Body of pancreas (tissue), 4 donors: ENCODE results near the gene RWDD1. TPM values are rescaled to one million over a fixed set of nuclear protein-coding genes. Genes with fewer than 3 reads are reported as not detected.

Experiments
- ATAC-seq: fragments of 150-250 bp; one replicate; pipeline ENCODE4 v1.9.1; 2016
- DNase-seq, 4 donors: peaks; one replicate each; pipeline ENCODE4 v3.0.0-alpha.2; 2019
- H3K27ac ChIP-seq, 4 donors: fragments of 200-600 bp; sonication (generic); 1 replicate in 3 of 4; 2 replicates in 1 of 4; pipeline versions ENCODE4 v1.5.1 to v1.6.1; 2016 to 2019; ENCODE audit warnings: mild to moderate bottlenecking in 1 of 4, mixed read lengths in 1 of 4, moderate library complexity in 1 of 4
- H3K27me3 ChIP-seq, 2 donors: fragments of 200-600 bp; sonication (generic); one replicate each; pipeline ENCODE4 v1.6.0; 2016; ENCODE audit warnings: mild to moderate bottlenecking in 1 of 2
- H3K36me3 ChIP-seq, 2 donors: fragments of 200-600 bp; sonication (generic); replicated peaks in 1 of 2; 2 replicates each; pipeline ENCODE4 v1.5.1; 2016; ENCODE audit warnings: low read depth in 2 of 2; ENCODE audit not compliant: insufficient read depth in 1 of 2
- H3K4me1 ChIP-seq: fragments of 200-600 bp; sonication (generic); one replicate; pipeline ENCODE4 v1.6.0; 2016
- H3K4me3 ChIP-seq, 2 donors: fragments of 200-600 bp; sonication (generic); 1 replicate in 1 of 2; 2 replicates in 1 of 2; pipeline ENCODE4 v1.5.1; 2016 to 2019
- H3K9me3 ChIP-seq, 3 donors: fragments of 200-600 bp; sonication (generic); 1 replicate in 2 of 3; 2 replicates in 1 of 3; pipeline ENCODE4 v1.5.1; 2016
- POLR2A ChIP-seq, 3 donors: fragments of 450-650 bp; IDR thresholded peaks; one replicate each; pipeline ENCODE4 v1.6.1; 2016; ENCODE audit warnings: antibody characterized with exemption in 3 of 3, mild to moderate bottlenecking in 2 of 3
- WGBS, 2 donors: methylation state at CpG; one replicate each; pipeline ENCODE4 v1.1.5; 2017; 5-methylcytosine and 5-hydroxymethylcytosine counted together
- intact Hi-C: fragments of 100-400 bp; cut with DNase I; formaldehyde crosslinking; loops from one replicate; pipeline ENCODE4 v1.15.1; 2023
- total RNA-seq, 2 donors: library from RNA; depleted of rRNA; stranded (reverse); fragments of >200 nt; gene quantifications; one replicate each; pipeline ENCODE4 v1.1.0, GENCODE V29; 2016
- TF ChIP-seq, protein P1 (sequence below), 7 experiments: fragments of 450-650 bp in 4 of 7; fragments of 200-600 bp in 3 of 7; sonication (generic) in 3 of 7; IDR thresholded peaks; one replicate each; pipeline ENCODE4 v1.5.1; 2016 to 2019; ENCODE audit warnings: antibody characterized with exemption in 7 of 7

RWDD1 gene
- total RNA-seq, 2 donors from 2014 or later = 21.4 to 28.0 TPM

- Histone ChIP-seq H3K9me3 (no peaks in the 10 kb centered on the region), H3K4me3 (no peak overlapping the region), H3K27ac (no peak overlapping the region), H3K27me3 (no peaks in the 10 kb centered on the region), H3K4me1 (no peaks in the 10 kb centered on the region), H3K36me3 (no peaks in the 10 kb centered on the region)
- TF ChIP-seq POLR2A (IDR thresholded peaks at IDR 0.05) = no peak
- TF ChIP-seq, protein P1, sequence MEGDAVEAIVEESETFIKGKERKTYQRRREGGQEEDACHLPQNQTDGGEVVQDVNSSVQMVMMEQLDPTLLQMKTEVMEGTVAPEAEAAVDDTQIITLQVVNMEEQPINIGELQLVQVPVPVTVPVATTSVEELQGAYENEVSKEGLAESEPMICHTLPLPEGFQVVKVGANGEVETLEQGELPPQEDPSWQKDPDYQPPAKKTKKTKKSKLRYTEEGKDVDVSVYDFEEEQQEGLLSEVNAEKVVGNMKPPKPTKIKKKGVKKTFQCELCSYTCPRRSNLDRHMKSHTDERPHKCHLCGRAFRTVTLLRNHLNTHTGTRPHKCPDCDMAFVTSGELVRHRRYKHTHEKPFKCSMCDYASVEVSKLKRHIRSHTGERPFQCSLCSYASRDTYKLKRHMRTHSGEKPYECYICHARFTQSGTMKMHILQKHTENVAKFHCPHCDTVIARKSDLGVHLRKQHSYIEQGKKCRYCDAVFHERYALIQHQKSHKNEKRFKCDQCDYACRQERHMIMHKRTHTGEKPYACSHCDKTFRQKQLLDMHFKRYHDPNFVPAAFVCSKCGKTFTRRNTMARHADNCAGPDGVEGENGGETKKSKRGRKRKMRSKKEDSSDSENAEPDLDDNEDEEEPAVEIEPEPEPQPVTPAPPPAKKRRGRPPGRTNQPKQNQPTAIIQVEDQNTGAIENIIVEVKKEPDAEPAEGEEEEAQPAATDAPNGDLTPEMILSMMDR (IDR thresholded peaks at IDR 0.05) = no peak
- intact Hi-C loops = no loop called here
- ATAC-seq (no peak), DNase-seq (no peak)
- WGBS, 2 donors = 53 to 59% methylated on average over 3 of the region's 3 CpGs
These were observed 52.9 kb downstream of the RWDD1 start for GRCh38 chr6:116624036-116624805.

DNA sequence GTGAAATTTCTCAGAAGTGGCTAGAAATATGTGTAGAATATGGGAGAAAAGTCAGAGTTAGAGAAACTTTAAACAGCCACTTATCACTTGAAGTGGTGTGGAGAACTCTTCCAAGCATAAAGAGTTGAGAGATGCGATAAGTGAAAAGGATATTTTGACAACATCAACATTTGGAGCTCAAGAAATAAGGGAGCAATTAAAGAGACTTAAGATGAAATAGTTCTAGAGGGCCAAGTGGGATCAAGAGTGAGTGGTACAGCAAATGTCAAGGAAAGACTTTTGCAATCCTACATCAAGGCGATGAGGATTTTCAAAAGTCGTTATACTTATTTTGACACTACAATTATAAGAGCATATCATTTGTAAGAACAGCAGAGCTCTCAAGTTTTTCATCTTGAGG is 54.6 kb downstream of the RWDD1 start:
- Histone ChIP-seq H3K4me1 (peaks cover under 1% of the 10 kb centered on the region), H3K4me3 (no peak overlapping the region), H3K27me3 (no peaks in the 10 kb centered on the region), H3K9me3 (no peaks in the 10 kb centered on the region), H3K27ac (no peak overlapping the region), H3K36me3 (no peaks in the 10 kb centered on the region)
- no peak for ATAC-seq
- intact Hi-C loops = no loop called here
- no peak for DNase-seq
- TF ChIP-seq, protein P1 (IDR thresholded peaks at IDR 0.05) = no peak
- no peak for TF ChIP-seq POLR2A (IDR thresholded peaks at IDR 0.05)
- WGBS, 2 donors = 91 to 93% methylated on average over 3 of the region's 3 CpGs

- H3K27me3 ChIP-seq = no peaks in the 10 kb centered on the region
- no peak overlapping the region for H3K27ac ChIP-seq
- no peak overlapping the region for H3K4me3 ChIP-seq
- H3K9me3 ChIP-seq = no peaks in the 10 kb centered on the region
- TF ChIP-seq, protein P1 (IDR thresholded peaks at IDR 0.05) = no peak
- no peak for TF ChIP-seq POLR2A (IDR thresholded peaks at IDR 0.05)
- WGBS, 2 donors = 46 to 83% methylated on average over 5 of the region's 5 CpGs
- peaks cover 32% of the 10 kb centered on the region for H3K4me1 ChIP-seq
- ATAC-seq (no peak), DNase-seq (no peak)
- no peaks in the 10 kb centered on the region for H3K36me3 ChIP-seq
- intact Hi-C loops = no loop called here
These were observed 58.3 kb downstream of the RWDD1 start for GRCh38 chr6:116629563-116629981.

DNA sequence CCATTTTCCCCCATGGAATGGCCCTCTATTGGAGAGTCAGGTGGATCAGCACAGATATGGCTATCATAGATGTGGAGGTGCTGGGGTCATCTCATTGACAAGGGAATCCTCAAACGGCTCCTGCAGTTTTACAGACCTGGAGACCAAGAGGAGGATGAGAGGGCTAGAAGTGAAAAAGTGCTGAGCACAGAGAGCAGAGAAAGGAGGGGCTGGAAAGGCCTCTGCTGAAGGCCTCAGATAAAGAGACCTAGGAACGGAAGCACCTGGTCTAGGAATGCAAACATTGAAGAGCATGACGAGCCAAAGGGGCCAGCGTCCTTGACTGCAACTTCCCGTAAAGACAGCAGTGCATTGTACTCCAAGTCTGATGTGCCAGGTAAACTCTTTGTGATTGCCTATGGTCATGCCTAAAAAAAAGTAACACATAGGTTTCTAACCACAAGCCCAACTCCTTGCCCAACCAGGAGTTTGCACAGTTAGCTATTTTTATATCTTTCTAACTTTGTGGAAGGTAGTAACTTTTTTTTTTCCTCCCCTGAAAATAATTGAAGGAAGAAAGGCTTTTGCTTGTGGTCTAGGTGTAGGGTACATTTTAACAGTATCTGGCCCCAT is 60.2 kb downstream of the RWDD1 start:
- Histone ChIP-seq H3K9me3 (no peaks in the 10 kb centered on the region), H3K36me3 (no peaks in the 10 kb centered on the region), H3K27ac (peak overlapping the region in 2 of 4 donors; percentile 40 to 71), H3K27me3 (no peaks in the 10 kb centered on the region), H3K4me1 (peaks cover 32% of the 10 kb centered on the region), H3K4me3 (no peak overlapping the region)
- TF ChIP-seq, protein P1 (IDR thresholded peaks at IDR 0.05) = no peak
- TF ChIP-seq POLR2A (IDR thresholded peaks at IDR 0.05) = no peak
- ATAC-seq = peak; percentile 92
- WGBS, 2 donors = 8 to 19% methylated on average over 5 of the region's 5 CpGs
- intact Hi-C loops = no loop called here
- peak; percentile 67 to 84 (median 82) for DNase-seq
